ENCODE results near the gene COL23A1.

COL23A1 gene

GRCh38 chr5:178417391-178417811, 172.8 kb downstream of the COL23A1 start:
- no peak for DNase-seq

- DNase-seq, result no peak
Measured at GRCh38 chr5:178416919-178417318, 173.3 kb downstream of the COL23A1 start.

GRCh38 chr5:178416206-178416882, 173.8 kb downstream of the COL23A1 start:
- DNase-seq, result no peak

GRCh38 chr5:178415353-178415752, 174.8 kb downstream of the COL23A1 start:
- DNase-seq, result no peak

- no peak for DNase-seq
Measured at GRCh38 chr5:178413988-178414387, 176.2 kb downstream of the COL23A1 start.

- no peak for DNase-seq
Measured at GRCh38 chr5:178411083-178411482, 179.1 kb downstream of the COL23A1 start.

- no peak for DNase-seq
Measured at GRCh38 chr5:178407646-178408045, 182.5 kb downstream of the COL23A1 start.

- no peak for DNase-seq
Measured at GRCh38 chr5:178404987-178405386, 185.2 kb downstream of the COL23A1 start.

GRCh38 chr5:178403956-178404600, 186.1 kb downstream of the COL23A1 start:
- DNase-seq, result no peak

GRCh38 chr5:178403351-178403750, 186.8 kb downstream of the COL23A1 start:
- no peak for DNase-seq

- DNase-seq, result no peak
Measured at GRCh38 chr5:178399701-178400095, 190.5 kb downstream of the COL23A1 start.

- DNase-seq, result no peak
Measured at GRCh38 chr5:178398901-178399700, 191.1 kb downstream of the COL23A1 start.

GRCh38 chr5:178396796-178397720, 193.1 kb downstream of the COL23A1 start:
- no peak for DNase-seq

GRCh38 chr5:178394074-178394473, 196.1 kb downstream of the COL23A1 start:
- no peak for DNase-seq

- DNase-seq, result no peak
Measured at GRCh38 chr5:178392931-178393394, 197.2 kb downstream of the COL23A1 start.

- DNase-seq, result no peak
Measured at GRCh38 chr5:178392386-178392785, 197.8 kb downstream of the COL23A1 start.

- DNase-seq, result no peak
Measured at GRCh38 chr5:178391480-178391879, 198.7 kb downstream of the COL23A1 start.

GRCh38 chr5:178389796-178390195, 200.4 kb downstream of the COL23A1 start:
- DNase-seq, result no peak

GRCh38 chr5:178389026-178389729, 201.0 kb downstream of the COL23A1 start:
- no peak for DNase-seq

- DNase-seq, result no peak
Measured at GRCh38 chr5:178388386-178389025, 201.7 kb downstream of the COL23A1 start.

- DNase-seq, result no peak
Measured at GRCh38 chr5:178387856-178388190, 202.4 kb downstream of the COL23A1 start.
